Measurements from ENCODE around the gene CAB39L.

DNA sequence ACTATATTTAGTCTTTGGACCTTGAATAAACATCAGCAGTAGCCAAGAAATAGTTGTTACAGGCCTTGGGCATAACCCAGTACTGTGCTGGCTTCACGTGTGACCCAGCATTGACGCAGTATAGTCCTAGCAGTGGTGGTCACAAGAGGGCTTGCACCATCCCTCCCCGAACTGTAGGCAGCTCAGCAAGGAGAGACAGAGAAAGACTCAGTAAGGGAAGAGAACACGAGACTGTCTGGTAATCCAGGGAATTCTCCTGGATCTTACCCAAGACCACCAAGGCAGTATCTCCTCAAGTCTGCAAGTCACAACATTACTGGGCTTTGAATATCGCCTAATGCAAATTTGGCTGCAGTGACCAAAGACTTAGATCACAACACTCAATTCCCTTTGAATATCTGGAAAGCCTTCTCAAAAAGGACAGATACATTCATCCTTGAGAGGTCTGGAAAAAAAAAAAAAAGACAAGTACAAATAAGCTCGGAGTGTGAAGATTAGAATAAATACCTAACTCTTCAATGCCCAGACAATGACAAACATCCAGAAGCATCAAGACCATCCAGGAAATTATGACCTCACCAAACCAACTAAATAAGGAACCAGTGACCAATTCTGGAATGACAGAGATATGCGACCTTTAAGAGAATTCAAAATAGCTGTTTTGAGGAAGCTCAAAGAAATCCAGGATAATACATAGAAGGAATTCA, 39.7 kb downstream of the CAB39L start:
- no peak for TF ChIP-seq POLR2A (conservative IDR thresholded peaks at IDR 0.05)
- no peak for TF ChIP-seq ZNF318 (IDR thresholded peaks at IDR 0.05; ENCODE audit: borderline replicate concordance in 1 of 2, low read depth in 1 of 2)
- TF ChIP-seq POLR2AphosphoS2 (IDR thresholded peaks at IDR 0.05; ENCODE audit: low read length) = no peak
- no peak for TF ChIP-seq UBTF (IDR thresholded peaks at IDR 0.05; ENCODE audit: borderline replicate concordance in 1 of 2, low read depth in 2 of 2, low read length in 2 of 2)

Data from K562 (cell line).